NOMO-1 (cell line): ENCODE data around the gene SLC25A42.

Experiments
- DNase-seq, 2 experiments: peaks; one replicate each; lab custom pipeline; 2025; ENCODE audit not compliant: unreplicated experiment in 2 of 2; lab: John Stamatoyannopoulos, UW

The SLC25A42 gene

GRCh38 chr19:19050104-19050503 is 13.7 kb upstream of the SLC25A42 start:
- no peak for DNase-seq

GRCh38 chr19:19050731-19051130 is 13.1 kb upstream of the SLC25A42 start:
- DNase-seq: no peak

GRCh38 chr19:19051478-19052213 is 12.1 kb upstream of the SLC25A42 start:
- DNase-seq: no peak

- DNase-seq: no peak
Measured at GRCh38 chr19:19052921-19053320, 10.9 kb upstream of the SLC25A42 start.

- peak in 1 of 2 experiments; percentile 10 for DNase-seq
Measured at GRCh38 chr19:19053508-19054314, 10.1 kb upstream of the SLC25A42 start.

- DNase-seq: no peak
Measured at GRCh38 chr19:19054315-19054938, 9.4 kb upstream of the SLC25A42 start.

GRCh38 chr19:19054939-19055440 is 8.8 kb upstream of the SLC25A42 start:
- no peak for DNase-seq

- DNase-seq: no peak
Measured at GRCh38 chr19:19055701-19056100, 8.1 kb upstream of the SLC25A42 start.

- DNase-seq: no peak
Measured at GRCh38 chr19:19056636-19057275, 7.0 kb upstream of the SLC25A42 start.

- DNase-seq: no peak
Measured at GRCh38 chr19:19057317-19057716, 6.5 kb upstream of the SLC25A42 start.

GRCh38 chr19:19057720-19058119 is 6.1 kb upstream of the SLC25A42 start:
- no peak for DNase-seq

GRCh38 chr19:19059018-19059836 is 4.6 kb upstream of the SLC25A42 start:
- DNase-seq: no peak

- no peak for DNase-seq
Measured at GRCh38 chr19:19059837-19060611, 3.8 kb upstream of the SLC25A42 start.

- DNase-seq: no peak
Measured at GRCh38 chr19:19061506-19061905, 2.3 kb upstream of the SLC25A42 start.

- no peak for DNase-seq
Measured at GRCh38 chr19:19062454-19063182, 1.2 kb upstream of the SLC25A42 start.

GRCh38 chr19:19064098-19064722 is 416 bp downstream of the SLC25A42 start:
- peak in 1 of 2 experiments; percentile 64 for DNase-seq

GRCh38 chr19:19064811-19065745 is 1.3 kb downstream of the SLC25A42 start:
- no peak for DNase-seq
